Lower leg skin (tissue), 4 donors: ENCODE results near the gene ASPSCR1. TPM values are rescaled to one million over a fixed set of nuclear protein-coding genes. Genes with fewer than 3 reads are reported as not detected.

Experiments used
- DNase-seq, 2 donors: peaks; one replicate each; pipeline ENCODE4 v3.0.0-alpha.2; 2019; ENCODE audit warnings: low spot score in 2 of 2
- H3K4me3 ChIP-seq: fragments of 200-600 bp; sonication (generic); 2 replicates; pipeline ENCODE4 v1.5.1; 2017; ENCODE audit warnings: mild to moderate bottlenecking, low read depth; ENCODE audit not compliant: poor library complexity, severe bottlenecking
- POLR2A ChIP-seq, 2 donors: fragments of 450-650 bp; IDR thresholded peaks; one replicate each; pipeline ENCODE4 v1.6.1; 2016 to 2017; ENCODE audit warnings: antibody characterized with exemption in 2 of 2, mild to moderate bottlenecking in 1 of 2, moderate library complexity in 1 of 2
- WGBS, 2 donors: methylation state at CpG; one replicate each; pipeline ENCODE4 v1.1.5; 2018; 5-methylcytosine and 5-hydroxymethylcytosine counted together
- intact Hi-C: fragments of 100-400 bp; cut with DNase I; formaldehyde crosslinking; loops from one replicate; pipeline ENCODE4 v1.15.0; 2023; ENCODE audit warnings: low total_unique reads
- total RNA-seq, 4 donors: library from RNA; depleted of rRNA; stranded (reverse); fragments of >200 nt; gene quantifications; one replicate each; pipeline ENCODE4 v1.1.0, GENCODE V29; 2016
- TF ChIP-seq, protein P1 (sequence below), 3 donors: fragments of 450-650 bp; IDR thresholded peaks; one replicate each; pipeline ENCODE4 v1.5.1; 2016; ENCODE audit warnings: antibody characterized with exemption in 3 of 3, mild to moderate bottlenecking in 3 of 3, moderate library complexity in 2 of 3

ASPSCR1 gene
- total RNA-seq, 4 donors from 2014 or later, result 24.0 to 31.5 (median 27.4) TPM

DNA sequence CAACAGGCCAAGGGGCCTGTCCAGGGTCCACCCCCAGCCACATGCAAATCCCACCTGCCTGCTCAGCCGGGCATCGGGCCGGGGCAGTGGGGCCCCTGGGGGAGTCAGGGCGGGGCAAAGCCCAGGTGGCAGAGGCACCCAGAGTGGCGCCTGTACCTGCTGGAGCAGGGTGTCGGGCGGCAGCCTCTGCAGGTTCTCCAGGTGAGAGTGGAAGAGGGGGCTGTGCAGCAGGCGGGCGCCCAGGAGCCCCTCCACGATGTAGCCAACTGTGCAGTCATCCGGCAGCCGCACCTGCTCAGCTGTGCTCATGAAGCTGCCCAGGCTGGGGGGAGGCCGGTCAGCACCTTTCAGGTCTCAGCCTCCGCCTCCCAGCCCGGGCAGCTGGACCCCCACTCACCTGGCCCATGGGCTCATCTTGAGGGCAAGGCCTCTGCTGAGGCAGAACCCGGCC lies 72.1 kb downstream of the ASPSCR1 start:
- 90 to 91% methylated on average over 15 to 16 of the region's 16 CpGs for WGBS, 2 donors
- no peak overlapping the region for H3K4me3 ChIP-seq
- intact Hi-C loops, result no loop called here
- TF ChIP-seq POLR2A (IDR thresholded peaks at IDR 0.05), result no peak
- DNase-seq, result no peak

DNA sequence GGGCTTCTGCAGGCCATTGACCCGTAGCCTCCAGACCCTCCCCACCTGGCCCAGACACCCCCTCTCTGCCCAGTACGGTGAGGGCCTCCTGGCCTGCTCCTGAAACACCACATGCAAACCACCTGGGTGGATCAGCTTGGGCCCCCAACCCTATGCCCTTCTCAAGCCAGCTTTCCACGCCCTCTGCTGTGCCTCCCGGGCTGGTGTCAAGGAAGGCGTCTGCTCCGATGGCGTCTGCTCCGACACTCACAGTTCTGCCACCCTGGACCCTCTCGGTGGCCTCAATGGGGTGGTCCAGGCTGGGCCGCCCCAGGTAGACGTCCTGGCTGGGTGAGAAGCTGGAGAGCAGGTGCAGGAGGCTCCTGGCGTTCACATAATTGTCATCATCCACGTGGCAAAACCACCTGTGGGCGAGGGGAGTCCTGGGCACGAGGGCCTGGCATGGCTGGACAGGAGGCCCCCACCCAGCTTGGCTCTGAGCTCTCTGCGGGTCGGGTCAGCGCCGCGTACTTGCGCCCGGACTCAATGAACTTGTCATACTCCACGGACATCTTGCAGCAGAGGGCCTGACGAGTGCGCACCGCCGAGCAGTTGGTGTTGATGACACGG lies 72.8 kb downstream of the ASPSCR1 start:
- WGBS, 2 donors, result 78 to 81% methylated on average over 28 of the region's 28 CpGs
- TF ChIP-seq, protein P1, sequence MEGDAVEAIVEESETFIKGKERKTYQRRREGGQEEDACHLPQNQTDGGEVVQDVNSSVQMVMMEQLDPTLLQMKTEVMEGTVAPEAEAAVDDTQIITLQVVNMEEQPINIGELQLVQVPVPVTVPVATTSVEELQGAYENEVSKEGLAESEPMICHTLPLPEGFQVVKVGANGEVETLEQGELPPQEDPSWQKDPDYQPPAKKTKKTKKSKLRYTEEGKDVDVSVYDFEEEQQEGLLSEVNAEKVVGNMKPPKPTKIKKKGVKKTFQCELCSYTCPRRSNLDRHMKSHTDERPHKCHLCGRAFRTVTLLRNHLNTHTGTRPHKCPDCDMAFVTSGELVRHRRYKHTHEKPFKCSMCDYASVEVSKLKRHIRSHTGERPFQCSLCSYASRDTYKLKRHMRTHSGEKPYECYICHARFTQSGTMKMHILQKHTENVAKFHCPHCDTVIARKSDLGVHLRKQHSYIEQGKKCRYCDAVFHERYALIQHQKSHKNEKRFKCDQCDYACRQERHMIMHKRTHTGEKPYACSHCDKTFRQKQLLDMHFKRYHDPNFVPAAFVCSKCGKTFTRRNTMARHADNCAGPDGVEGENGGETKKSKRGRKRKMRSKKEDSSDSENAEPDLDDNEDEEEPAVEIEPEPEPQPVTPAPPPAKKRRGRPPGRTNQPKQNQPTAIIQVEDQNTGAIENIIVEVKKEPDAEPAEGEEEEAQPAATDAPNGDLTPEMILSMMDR (IDR thresholded peaks at IDR 0.05), result no peak
- no peak for TF ChIP-seq POLR2A (IDR thresholded peaks at IDR 0.05)
- intact Hi-C loops, result no loop called here
- H3K4me3 ChIP-seq, result no peak overlapping the region
- DNase-seq, result no peak

DNA sequence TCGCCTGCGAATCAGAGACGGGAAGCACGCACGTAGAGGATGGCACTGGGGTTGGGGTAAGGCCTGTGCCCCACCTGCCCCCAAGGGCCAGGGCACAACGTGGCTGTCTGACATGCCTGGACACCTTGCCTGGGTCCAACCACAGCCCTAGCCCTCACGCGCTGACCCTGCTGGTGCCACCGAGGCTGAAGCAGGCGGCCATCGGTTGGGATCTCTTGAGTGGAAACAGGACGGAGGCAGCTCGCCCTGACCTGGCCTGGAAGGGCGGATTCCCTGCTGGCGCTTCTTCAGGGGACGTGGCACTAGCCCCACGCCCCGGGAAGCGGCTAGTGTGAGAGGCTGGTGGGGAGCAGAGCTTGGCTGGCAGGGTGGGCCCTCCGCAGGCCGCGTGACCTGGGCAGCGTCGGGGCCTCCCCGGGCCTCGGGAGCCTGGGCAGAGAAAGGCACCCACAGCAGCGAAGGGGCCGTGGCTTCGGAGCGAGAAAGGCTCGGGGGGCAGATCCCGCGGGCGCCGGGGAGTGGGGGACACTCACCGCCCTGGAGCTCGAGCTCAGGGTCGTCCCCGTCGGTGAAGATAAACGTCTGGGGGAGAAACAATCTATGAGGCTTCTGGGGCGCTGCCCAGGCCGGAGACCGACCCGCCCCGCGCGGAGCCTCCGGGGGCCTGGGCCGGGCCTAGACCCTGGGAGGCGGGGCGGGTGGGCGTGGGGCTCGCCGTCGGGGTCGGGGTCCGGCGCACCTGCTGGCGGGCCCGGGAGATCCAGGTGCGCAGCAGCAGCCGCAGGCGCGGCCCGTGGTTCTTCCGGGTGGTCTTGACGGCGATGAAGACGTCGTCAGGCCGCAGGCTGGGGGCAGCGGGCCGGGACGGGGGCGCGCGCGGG lies 73.6 kb downstream of the ASPSCR1 start:
- DNase-seq, result no peak
- 15 to 33% methylated on average over 9 to 52 of the region's 79 CpGs for WGBS, 2 donors
- no peak for TF ChIP-seq POLR2A (IDR thresholded peaks at IDR 0.05)
- TF ChIP-seq, protein P1 (IDR thresholded peaks at IDR 0.05), result no peak
- peak overlapping the region; percentile 64 for H3K4me3 ChIP-seq
- intact Hi-C loops, result no loop called here

DNA sequence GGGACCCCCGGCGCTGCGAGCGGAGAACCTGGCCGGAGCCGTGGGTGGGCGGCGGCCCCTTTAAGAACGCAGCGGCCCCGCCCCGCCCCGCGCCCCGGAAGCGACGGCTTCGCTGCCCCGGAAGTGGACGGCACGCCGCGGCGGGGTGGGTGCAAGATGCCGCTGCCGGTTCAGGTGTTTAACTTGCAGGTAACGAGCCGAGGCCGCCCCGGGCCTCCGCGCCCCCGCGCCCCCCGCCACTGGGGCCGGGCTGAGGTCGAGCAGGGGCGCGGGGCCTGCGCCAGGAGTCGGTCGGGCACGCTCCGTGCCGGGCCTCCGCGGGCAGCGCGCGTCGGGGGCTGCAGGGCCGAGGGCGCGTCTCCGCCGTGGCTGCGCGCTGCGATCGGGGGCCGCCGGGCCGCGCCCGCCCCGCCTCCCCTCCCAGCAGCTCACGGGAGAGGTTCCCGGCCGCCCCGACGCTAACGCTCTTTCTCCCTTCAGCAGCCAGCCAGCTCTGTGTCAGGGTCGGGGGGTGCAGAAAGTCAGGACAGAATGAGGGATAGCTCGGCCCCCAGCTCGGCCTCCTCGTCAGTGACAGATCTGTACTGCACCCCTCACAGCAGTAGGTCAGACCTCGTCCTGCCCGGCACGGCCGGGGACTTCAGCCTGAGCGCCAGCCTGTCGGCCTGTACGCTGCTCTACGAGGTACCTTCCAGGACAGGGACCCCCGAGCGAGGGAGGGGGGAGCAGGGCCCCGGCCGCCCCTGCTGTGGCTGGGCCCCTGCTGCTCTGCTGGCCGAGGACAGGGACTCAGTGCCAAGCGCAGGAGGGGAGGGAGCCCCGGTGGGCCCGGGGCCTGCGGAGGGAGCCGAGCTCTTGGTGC lies 74.6 kb downstream of the ASPSCR1 start, which contains the start of the genes GPS1 and RFNG:
Gene GPS1, plus strand, starts transcription at position 123 of the 862 bp plus-strand sequence. Its CDS starts 34 bp downstream, at position 157.
Gene RFNG, minus strand, starts transcription at position 36 of the 862 bp plus-strand sequence. CDS start 45 bp downstream, outside the sequence.
- TF ChIP-seq, protein P1 (IDR thresholded peaks at IDR 0.05), result no peak
- TF ChIP-seq POLR2A (IDR thresholded peaks at IDR 0.05), result no peak
- DNase-seq, result peak in 1 of 2 donors; percentile 61
- peak within 1 kb of the TSS; percentile 64 for H3K4me3 ChIP-seq
- intact Hi-C loops, result no loop called here
- WGBS, 2 donors, result 1% methylated on average over 29 to 58 of the region's 94 CpGs

DNA sequence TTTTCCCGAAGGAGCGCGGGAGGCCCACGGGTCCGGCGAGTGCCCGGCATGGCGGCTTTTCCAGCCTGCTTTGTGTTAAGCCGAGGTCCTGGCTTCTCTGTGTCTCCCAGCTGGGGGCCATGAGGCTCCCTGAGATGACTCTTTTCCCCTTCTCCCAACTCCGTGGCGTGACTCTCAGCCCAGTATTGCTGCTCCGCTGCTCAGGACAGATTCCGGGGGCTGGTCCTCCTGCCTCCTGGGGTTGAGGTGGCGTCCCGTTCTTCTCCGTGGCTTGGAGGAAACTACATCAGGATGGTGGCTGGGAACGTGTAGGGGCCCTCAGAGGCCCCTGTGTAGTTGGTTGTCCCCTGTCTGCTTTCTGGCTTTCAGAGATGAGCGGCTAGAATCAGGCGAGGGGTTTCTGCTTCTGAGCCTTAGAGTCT lies 75.2 kb downstream of the ASPSCR1 start:
- intact Hi-C loops, result no loop called here
- TF ChIP-seq, protein P1 (IDR thresholded peaks at IDR 0.05), result no peak
- no peak for TF ChIP-seq POLR2A (IDR thresholded peaks at IDR 0.05)
- DNase-seq, result no peak
- H3K4me3 ChIP-seq, result peak overlapping the region; percentile 59
- 22% methylated on average over 11 to 19 of the region's 19 CpGs for WGBS, 2 donors
